ENCODE measurements around the gene IGF2BP3.
"Not testable (repeated sequence)": the region's sequence is repeated elsewhere in the genome, so short reads cannot be mapped to it uniquely, and the experiment has no call there.

Gene IGF2BP3

DNA sequence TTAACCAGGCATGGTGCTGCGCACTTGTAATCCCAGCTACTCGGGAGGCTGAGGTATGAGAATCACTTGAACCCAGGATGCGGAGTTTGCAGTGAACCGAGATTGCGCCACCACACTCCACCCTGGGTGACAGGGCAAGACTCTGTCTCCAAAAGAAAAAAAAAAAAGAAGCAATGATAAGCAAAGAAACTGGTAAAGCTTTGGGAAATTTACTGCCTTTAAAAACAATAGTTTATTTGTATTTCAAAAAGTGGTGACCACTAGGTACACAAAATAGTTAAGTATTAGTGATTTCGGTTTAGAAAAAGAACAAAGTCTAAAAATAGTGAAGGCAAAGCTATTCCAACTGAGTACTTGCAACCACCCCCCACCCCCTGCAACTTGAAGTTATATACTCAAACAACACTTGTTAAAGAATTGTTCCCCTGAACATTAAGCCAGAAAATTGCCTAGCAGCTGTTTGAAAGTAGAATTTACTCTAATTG is 133.4 kb downstream of the IGF2BP3 start:
- no peak for DNase-seq

DNA sequence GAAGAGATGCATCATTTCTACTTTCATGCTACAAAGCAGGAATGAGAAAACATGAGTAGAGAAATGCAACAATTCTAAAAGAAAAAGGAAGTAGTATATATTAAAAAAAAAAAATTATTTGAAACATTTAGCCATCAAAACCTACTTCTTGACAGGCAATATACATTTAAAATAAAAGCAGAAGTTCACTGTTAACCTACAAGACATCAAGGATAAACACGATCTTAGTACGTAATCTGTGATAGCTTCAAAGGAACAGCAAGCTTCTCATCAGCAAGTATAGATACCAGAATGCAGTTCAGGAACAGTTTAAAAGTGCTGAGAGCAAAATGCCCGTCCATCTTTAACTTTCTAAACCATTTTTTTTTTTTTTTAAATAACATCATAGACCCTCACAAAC is 134.2 kb downstream of the IGF2BP3 start:
- DNase-seq: no peak

DNA sequence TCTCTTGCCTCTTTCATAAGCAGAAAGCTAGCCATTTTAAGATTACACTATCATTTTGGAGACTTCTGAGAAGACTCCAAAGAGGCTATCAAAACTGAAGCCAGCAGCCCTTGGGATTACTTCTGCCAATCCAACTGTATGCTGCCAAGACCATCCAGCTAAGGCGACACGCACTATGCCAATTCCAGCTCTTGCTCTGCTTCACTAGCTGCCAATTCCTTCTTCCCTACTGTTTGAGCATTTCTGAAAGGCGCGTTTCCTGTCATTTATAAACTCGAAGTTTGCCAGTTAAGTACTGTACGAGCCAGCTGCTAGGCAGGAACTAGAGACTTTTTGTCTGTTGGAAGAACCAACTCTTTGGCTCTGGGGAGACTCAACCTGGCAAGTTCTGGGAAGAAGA is 134.7 kb downstream of the IGF2BP3 start:
- DNase-seq: no peak

DNA sequence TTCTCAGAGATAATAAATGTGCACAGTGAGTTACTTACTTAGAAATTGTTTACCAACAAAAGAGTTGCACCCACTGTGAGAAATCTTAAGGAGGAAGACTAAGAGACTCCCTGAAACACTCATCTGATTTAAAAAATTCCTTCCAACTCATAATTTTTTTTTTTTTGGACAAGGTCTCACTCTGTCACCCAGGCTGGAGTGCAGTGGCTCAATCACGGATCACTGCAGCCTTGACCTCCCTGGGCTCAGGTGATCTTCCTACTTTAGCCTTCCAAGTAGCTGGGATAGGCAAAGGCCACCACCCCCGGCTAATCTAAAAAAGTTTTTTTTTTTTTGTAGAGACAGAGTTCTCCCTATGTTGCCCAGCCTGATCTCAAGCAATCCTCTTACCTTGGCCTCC is 135.2 kb downstream of the IGF2BP3 start:
- no peak for DNase-seq

DNA sequence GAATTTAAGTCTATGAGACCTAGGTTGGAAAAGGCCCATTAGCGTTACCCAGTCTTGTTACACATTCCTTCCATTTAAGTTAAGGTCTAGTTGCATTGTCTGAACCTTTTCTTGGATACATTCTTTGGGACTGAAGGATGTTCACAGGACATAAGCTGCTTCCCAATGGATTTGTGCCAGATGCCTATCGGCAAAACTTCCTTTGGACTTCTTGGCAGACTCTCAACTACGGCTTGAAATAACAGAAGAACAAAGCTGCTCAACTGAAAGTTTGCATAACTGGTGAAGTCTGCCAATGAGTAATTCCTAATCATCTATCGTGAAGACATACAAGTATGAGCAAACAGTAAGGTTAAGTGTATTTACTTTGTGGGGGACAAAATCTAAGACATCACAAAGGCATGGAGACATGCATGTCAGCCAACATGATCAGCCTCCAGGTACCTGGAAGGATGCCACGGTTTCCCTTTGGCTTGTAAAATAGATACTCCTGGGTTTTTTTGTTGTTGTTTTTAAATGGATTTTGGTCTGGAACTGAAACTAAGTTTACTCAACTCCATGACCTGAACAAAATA is 135.7 kb downstream of the IGF2BP3 start:
- DNase-seq: no peak

DNA sequence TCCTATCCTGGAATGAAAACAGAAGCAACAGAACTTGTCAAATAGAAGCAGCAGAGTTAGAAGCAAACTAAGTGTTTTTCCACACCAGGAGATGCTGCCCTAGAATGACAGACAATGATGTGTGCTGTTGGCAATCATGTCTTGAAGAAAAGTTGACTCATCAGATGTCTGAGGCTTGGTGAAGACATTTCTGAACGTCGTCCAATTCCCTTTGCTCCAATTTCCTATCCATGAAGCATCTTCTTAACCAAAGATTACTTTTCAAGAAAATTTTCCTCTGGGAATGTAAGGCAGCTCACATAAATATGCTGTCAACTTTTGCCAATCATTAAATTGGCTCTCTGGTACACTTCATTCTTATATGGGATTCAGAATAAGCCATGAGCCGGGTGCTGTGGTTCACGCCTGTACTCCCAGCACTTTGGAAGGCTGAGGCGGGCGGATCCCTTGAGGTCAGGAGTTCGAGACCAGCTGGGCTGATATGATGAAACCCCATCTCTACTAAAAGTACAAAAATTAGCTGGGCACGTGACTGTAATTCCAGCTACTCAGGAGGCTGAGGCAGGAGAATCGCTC is 136.5 kb downstream of the IGF2BP3 start:
- DNase-seq: no peak

DNA sequence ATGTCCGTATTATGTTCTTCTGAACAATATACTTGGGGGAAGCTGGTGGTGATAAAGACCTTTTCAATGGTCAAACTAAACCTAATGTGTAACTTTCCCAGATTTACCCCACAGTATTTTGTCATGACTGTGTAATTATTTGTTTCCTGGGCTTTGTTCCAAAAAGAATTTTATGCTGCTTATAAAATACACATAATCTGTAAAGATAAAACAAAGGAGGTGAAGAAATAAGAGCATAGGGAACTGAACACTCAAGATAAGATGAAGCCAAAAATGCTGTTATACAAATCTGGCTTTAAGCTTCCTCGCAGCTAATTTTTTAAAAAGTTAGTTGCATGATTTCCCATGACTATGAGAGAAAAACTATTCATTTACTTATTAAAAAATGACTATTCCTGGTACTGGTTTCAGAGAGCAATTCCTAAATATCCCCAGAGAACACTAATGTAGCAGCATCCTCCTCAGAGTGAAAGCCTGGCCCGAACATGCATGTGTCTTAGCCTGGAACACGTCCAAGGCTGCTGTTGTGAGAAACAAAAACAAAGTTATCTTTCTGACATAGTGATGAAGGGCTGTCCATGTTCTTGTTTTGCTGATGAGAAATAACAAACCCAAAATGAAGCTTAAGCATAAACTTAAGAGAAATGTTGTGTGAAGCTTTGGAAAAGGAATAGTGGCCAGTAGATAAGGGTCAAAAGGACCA is 137.2 kb downstream of the IGF2BP3 start:
- DNase-seq: no peak

DNA sequence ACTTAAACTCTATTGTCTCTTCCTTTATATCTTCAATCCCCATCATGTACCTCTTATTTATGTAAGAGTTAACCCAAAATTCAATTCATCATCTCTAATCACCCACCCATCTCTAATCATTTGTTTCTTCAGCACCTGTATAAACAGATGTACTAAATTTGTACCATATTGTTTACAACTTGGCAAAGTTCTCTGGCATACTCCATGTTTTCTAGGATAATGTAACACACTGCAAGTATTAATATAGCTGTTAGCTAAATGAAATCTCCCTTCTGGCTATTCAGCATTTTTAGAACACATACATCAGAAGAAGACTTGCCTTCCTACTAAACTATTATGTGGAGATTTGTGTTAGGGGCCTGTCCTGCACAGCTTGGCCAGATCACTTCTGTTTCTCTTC is 138.1 kb downstream of the IGF2BP3 start:
- DNase-seq: no peak

DNA sequence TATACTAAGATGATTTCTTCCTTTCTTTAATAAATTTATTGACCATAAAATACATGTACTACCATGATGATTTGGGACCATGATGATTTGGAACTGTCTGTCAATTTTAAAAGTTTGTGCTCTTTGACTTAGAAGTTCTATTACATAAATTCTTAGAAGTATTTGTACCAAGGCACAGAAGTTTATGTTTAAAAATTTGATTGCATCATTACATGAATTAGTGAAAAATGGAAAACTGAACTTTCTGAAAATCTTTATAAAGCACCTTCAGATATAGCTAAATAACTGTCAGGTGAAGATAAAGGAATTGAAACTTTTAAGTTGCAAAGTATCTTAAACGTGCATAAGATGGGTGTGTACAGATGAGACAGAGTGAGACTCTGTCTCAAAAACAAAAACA is 139.2 kb downstream of the IGF2BP3 start:
- no peak for DNase-seq

DNA sequence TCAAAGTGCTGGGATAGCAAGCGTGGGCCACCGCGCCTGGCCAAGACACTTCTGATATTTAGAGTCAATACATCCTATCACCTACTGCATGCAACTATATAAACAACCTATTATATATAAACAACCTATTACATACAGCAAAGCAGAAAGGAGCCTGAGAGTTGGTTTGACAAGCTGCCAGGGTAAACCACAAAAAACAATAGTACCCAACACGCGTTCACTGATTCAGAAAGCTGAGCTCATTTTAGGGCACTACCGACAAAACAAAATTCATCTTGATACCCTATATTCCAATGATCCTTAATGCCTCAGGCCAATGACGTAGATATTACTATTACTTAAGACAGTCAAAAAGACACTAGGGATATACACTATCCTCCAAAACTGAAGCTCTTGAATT is 154.9 kb downstream of the IGF2BP3 start:
- no peak for DNase-seq

DNA sequence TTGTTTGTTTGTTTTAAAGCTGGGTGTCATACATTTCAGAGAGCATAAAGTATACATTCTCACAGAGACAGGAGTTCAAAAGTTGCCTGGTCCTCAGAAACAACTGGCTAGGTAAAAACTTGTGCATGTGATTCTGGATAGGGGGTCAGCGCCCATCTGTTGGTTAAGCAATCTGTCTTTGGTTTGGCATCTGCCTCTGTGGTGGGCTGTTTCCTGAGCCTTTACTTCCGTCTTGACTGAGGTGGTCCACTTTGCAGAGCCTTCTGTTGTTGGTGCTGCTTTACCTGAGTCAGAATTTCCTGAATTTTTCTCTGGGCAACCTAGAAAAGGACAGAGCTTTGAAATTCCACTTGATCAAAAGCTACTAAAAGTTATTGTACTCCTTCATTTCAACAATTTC is 158.2 kb downstream of the IGF2BP3 start:
- DNase-seq: not testable (repeated sequence)

DNA sequence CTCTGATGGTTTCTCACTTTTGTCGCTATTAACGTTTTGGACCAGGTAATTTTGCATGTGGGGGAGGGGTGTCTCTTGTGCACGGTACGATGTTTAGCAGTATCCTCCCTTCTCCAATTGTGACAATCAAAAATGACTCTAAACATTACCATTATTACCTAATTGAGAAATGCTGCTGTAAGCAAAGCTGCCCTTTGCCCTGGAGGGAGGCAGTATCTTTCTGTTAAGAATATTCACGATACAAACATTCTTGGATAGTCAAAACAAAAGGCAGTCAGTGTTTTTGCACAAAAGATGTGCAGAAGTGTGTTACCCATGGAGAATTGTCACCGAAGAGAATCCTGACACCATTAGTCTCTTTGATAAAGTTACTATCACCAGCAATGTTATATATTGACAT is 161.5 kb downstream of the IGF2BP3 start:
- no peak for DNase-seq

DNA sequence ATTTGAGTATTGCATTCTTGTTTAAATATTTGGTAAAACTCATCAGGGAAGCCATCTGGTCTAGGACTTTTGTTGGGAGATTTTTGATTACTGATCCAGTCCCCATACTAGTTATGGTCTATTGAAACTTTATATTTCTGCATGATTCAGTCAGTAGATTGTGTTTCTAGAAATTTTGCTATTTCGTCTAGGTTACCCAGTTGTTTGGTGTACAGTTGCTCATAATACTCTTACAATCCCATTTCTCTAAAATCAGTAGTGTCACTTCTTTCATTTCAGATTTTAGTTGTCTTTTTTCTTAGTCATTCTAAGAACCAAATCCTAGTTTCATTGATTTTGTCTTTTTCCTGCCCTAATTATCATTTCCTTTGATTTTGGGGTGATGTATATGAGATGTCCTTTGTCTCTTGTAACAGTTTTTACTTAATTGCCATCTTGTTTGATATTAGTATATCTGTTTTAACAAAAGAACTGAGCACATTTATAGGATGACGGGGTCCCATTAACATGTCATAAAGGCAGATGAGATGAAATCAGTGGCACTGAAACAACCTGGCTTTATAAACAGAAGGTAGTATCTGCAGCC is 163.3 kb downstream of the IGF2BP3 start:
- no peak for DNase-seq

DNA sequence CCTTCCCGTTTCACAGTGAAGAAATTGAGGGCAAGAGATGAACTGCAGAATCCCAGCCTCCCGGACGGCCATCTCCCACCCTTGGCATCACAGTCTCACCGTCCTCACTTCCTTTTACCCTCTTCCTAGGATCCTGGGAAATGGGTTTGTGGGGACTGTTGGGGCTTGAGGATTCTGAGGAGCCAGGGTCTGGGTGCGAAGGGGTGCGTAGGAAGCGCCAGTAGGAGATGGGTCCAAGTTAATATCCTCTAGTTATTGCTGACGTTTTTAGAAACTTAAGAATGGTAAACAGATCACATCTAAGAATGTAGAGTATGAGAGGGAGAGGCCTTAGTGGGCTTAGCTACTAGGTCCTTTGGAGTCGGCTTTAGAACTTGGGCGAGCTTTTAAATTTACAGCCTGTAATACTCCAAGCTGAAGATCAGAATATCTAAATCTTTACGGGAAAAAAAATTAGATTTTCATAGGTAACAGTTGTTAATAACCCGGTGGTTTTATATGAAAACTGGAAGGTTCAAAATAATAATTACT is 170.5 kb downstream of the IGF2BP3 start:
- no peak for DNase-seq

DNA sequence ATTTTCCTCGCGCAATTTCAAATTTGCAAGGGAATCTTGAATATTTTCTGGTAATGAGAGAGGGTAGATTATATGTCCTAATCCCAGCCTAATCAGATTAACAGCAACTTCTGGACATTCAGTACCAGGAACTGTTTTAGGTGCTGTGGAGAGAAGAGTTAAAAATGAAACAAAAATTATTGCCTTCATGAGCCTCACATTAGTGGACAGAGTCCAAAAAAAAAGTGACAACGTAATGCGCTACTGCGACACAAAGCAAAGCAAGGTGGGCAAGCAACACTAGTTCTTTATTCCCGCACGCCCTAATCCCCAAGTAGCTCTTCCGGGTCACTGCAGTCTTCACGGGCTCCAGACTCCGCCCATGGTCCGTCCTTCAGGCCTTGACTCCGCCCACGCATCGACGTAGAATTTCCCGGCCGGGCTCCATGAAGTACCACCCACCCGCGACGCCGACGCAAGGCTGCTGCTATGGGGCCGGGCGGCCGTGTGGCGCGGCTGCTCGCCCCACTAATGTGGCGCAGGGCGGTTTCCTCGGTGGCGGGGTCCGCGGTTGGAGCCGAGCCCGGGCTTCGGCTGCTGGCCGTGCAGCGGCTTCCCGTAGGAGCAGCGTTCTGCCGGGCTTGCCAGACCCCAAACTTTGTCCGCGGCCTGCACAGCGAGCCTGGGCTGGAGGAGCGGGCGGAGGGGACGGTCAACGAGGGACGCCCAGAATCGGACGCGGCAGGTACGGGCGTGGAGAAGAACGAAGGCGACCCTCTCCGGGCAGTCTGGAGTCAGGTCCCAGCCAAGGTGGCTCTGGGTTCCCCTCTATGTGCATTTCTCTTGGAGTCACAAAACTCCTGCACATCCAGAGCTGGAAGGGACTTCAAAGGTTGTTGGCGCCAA is 171.2 kb downstream of the IGF2BP3 start, which contains the start of gene MALSU1:
Gene MALSU1 (plus strand): TSS at position 455 of the 885 bp plus-strand sequence. CDS start 14 bp downstream, at position 469.
- DNase-seq: peak; percentile 99

DNA sequence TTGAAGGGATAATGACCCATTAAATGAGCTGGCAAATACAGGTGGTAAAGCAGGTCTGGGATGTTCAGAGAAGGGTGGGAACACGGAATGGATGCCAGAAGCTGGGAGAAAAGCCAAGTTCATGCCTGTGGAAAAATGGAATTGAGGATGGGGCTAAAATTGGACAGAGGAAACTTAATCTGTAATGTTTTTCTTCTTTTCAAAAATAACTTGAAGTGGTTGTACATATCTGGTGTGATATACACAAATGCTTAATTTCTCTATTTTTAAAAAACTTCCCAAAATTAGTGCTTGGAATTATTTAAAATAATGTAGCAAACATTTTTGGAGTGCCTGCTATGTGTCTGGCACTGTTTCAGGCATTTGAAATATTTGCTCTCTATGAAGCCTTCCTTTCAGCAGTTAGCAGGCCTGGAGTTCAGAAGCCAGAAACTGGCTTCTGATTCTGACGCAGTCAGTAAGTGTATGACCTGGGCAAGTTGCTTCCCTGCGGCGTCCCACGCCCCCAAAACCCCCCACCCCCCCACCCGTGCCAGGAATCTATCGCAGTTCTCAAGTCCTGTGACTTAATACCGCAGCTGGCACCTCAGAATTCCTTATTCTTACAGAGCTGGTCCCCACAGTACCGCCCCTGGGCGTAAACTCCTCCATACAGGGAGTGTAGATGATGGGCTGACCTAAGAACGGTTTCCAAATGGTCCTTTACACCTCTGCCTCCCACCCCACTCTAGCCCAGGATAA is 172.0 kb downstream of the IGF2BP3 start:
- peak; percentile 14 for DNase-seq

DNA sequence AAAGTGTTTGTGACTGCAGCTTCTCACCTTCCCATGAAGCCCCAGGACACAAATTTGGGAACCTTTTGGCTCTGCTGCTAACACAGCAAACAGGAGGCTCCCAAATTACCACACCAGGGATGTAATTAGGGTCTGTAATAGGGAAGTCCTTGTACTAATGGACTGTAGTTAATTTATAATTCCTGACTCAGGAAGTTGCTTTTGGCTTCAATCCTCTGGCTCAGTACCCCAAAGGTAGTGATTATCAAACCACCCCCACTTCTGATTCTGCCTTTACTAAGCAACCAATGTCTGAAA is 174.9 kb downstream of the IGF2BP3 start:
- no peak for DNase-seq

DNA sequence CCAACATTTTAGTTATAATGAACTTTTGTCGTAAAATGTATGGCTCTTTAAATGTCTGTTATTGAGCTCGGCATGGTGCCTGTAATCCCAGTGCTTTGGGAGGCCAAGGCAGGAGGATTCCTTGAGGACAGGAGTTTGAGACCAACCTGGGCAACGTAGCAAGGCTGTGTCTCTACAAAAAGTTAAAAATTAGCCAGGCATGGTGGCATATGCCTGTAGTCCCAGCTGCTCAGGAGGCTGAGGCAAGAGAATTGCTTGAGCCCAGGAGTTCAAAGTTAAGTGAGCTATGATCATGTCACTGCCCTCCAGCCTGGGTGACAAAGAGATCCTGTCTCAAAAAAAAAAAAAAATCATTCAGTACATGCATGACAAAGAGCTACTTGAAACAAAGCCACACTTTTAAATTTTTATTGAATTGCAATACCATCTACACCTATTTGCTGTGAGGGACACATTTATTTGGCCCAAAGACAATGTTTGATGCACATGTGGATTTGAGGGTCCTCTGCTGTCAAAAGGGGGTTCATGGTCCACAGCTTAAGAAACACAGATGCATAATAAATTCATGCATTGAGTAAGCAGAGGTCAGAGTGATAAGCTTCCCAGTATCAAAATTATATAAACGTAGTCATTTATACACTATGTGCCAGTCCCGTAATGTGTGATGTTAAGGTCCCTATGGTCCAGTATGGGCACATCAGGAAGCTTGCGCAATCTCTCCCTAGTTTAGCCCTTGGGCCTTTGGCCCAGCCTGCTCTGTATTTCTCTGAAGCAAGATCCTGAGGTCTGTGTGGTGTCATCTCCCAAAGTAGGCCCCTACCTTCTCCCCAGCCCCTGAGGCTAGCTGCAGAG is 175.5 kb downstream of the IGF2BP3 start:
- no peak for DNase-seq

DNA sequence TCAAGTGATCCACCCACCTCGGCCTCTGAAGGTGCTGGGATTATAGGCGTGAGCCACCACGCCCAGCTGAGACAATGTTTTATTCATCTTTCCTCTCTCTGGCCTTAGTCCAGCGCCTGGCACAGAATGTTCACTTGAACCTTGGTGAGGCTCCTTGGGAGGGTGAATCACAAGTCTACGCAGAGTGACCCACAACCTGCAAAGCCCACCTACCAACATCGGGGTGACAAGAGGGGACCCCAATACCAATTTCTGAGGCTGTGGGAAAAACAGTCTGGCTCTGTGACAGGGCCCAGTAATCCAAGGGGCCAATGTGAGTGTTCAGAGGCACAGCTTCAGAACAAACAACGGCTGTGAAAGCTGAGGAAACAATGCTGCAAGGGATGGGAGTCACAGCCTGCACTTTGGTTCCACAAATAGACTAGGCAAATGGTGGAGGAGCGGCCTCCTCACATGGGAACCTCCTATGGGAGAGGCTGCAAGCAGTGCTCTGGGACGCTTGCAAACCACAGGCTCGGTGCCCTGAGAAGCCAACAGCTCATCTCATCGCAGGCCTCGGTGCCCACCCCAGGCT is 176.7 kb downstream of the IGF2BP3 start:
- no peak for DNase-seq

DNA sequence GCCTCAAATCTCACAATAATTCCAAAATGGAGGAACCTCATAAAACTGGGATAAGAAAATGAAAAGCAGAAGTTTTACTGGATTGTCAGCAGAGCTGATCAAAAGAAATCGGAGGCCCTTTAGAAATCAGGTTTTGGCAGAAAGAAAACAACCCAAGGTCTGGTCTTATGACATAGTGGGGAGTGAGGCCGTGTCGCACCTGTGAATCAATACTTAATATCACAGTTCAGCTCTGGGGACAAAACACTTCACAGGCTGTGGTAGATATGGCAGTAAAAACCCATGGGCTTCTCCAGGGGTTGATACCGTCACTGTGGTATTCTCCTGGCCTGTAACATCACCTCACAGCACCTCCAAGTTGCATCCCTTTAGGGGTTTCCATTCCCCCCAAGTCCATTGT is 177.7 kb downstream of the IGF2BP3 start:
- DNase-seq: no peak

Measured in CD4-positive, alpha-beta T cell treated with Interleukin-17A for 4 hours (primary cell).